Uterus (tissue), 2 donors: ENCODE measurements around the gene TEX10.

Experiments used
- CTCF ChIP-seq, 4 experiments: fragments of 200-600 bp in 2 of 4; fragments of 450-650 bp in 2 of 4; sonication (generic) in 2 of 4; IDR thresholded peaks; one replicate each; pipeline ENCODE4 v1.5.1; 2016 to 2019; ENCODE audit warnings: antibody characterized with exemption in 4 of 4, mild to moderate bottlenecking in 2 of 4, moderate library complexity in 1 of 4
- POLR2A ChIP-seq, 2 donors: fragments of 450-650 bp; IDR thresholded peaks; one replicate each; pipeline ENCODE4 v1.6.1; 2016; ENCODE audit warnings: antibody characterized with exemption in 2 of 2, mild to moderate bottlenecking in 1 of 2, moderate library complexity in 1 of 2

GRCh38 chr9:100401042-100401441, 48.3 kb upstream of the TEX10 start:
- TF ChIP-seq CTCF (IDR thresholded peaks at IDR 0.05) (no peak), POLR2A (IDR thresholded peaks at IDR 0.05) (no peak)
